LNCaP clone FGC (cell line): ENCODE data around the gene RAB4A.

ENCODE experiments used
- DNase-seq: peaks from one replicate; pipeline ENCODE4 v3.0.0-alpha.2; 2011; ENCODE audit warnings: low read depth
- H3K4me3 ChIP-seq: 2 replicates; pipeline ENCODE4 v1.5.1; 2011; ENCODE audit warnings: mild to moderate bottlenecking, low read depth, low read length, control low read depth
- TF ChIP-seq, protein P1 (sequence below): IDR thresholded peaks from 2 replicates; pipeline ENCODE4 v1.5.1; 2012; ENCODE audit warnings: mild to moderate bottlenecking; ENCODE audit not compliant: control insufficient read depth, insufficient read depth; ENCODE audit errors: extremely low read depth

The RAB4A gene

DNA sequence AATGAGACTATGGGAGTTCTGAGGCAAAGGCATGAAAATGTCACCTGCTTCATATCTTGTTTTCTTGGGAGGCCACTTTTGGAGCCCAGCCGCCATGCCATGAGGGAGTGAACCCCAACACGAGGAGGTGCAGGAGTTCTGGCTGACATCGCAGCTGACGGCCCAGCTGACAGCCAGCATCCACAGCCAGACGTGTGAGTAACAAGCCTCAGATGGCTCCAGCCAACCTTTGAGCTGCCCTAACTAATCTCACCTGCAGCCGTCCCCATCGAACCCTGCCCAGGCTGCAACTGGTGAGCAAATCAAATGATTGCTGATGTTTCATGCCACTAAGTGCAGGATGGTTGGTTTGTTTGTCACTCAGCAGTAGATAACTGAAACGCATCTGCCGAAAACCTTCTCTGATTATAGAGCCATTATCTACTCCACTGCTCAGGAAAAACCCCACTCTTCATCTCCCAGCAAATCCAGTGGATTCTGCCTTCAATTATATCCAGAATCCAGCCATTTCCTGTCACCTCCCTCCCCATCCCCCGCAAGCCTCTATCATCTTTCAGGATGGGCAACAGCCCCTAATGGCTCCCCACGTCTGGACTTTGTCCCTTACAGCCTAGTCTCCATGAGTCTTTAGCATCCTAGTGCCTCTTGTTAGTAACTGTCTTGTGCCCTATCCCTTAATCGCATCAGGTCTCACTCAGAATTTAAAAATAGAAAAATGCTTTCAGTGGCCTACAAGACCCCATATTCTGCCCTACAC is 18.5 kb upstream of the RAB4A start:
- TF ChIP-seq, protein P1, sequence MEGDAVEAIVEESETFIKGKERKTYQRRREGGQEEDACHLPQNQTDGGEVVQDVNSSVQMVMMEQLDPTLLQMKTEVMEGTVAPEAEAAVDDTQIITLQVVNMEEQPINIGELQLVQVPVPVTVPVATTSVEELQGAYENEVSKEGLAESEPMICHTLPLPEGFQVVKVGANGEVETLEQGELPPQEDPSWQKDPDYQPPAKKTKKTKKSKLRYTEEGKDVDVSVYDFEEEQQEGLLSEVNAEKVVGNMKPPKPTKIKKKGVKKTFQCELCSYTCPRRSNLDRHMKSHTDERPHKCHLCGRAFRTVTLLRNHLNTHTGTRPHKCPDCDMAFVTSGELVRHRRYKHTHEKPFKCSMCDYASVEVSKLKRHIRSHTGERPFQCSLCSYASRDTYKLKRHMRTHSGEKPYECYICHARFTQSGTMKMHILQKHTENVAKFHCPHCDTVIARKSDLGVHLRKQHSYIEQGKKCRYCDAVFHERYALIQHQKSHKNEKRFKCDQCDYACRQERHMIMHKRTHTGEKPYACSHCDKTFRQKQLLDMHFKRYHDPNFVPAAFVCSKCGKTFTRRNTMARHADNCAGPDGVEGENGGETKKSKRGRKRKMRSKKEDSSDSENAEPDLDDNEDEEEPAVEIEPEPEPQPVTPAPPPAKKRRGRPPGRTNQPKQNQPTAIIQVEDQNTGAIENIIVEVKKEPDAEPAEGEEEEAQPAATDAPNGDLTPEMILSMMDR = no peak
- DNase-seq = no peak
- H3K4me3 ChIP-seq = no peak overlapping the region

DNA sequence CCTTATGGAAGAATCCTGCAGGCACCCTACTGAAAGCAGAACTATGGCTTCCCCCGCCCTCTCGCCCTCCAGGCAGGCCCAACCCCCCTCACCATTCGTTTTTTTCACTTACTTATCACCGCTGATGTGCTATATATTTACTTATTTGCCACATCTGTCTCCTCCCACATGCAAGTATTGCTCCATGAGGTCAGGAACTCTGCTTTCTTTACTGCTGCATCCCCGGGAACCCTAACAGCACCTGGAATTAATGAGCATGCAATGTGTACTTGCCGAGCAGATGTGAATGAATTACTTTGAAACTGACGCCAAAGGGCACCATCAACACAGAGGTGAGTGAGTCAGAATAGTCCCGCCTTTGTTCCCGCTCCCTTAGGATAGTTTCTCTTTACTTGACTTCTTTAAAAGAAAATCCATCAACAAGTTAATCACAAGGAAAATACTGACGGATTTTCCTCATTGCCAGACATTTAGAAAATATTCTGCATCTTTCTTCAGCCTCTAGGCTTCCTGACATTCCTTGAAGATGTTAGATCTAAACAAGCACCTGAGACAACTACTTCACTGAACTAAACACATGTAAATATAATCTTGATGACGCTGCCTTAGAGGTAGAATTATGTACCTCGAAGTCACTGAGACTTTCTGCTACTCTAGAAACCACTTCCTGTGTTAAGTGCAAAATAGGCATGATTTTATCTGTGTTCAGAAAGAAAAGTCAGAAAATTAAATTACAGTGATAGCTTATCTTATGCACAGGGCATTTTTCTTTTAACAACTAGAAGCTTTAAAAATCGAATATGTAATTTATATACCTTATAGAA is 17.5 kb upstream of the RAB4A start:
- H3K4me3 ChIP-seq = no peak overlapping the region
- no peak for DNase-seq
- TF ChIP-seq, protein P1 = no peak

DNA sequence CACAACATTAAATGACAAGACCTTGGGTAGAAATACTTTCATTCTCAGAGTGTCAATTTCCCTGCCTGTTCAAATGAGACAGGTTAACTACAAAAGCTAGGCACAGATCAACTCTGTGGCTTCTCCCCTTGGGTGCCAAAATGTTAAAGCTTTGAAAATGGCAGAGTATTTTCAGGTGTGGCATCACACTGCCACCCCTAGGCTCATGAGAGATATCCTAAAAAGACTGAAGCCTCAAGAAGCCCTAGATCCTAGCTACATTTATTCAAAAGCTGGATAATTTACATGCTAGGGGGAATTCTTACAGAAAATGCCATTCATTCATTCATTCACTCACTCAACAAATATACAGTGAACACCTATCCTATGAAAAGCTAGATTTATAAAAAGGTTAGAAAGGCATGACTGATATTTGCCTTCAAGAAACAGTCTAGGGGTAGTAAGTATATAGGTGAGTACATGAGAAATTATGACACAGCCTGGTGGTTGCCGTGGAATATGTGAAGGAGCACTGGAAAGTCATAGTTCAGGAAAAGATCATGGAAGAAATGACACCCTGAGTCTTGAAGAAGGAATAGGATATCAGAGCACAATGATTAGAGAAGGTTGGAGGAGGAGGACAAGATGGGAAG is 15.9 kb upstream of the RAB4A start:
- DNase-seq = no peak
- TF ChIP-seq, protein P1 = peak; percentile 63
- H3K4me3 ChIP-seq = no peak overlapping the region

DNA sequence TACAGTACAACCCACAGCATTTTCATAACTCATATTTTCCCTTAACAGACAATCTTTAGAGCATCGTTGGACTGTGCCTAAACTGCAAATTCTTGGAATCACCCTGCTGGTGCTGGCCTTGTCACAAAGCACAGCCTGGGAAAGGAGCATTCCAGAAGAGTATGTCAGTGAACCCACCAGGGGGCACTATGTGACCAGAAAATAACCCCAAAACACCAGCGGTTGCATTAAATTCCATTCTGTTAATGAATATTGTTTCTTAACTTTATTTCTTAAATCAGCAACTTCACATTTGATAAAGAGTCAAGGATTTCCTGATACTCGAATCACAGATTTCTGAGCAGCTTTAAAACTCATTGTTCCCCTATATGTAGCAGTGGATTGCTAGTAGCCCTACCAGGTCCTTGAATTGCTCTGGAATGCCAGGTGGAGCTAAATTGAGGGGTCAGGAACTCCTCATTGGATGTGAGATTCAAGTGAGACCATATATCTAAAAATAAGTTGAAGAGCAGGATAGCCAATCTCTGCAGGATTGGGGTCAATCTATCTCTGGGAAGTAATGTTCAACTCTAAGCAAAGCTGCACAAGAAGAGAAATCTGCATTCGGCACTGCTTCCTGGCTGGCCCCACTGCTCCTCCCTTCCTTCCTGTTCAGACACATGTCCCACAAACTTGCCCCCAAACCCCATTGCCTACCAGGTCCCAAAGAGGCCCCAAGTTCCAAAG is 12.7 kb upstream of the RAB4A start:
- TF ChIP-seq, protein P1 = peak; percentile 88
- no peak overlapping the region for H3K4me3 ChIP-seq
- DNase-seq = peak; percentile 45

DNA sequence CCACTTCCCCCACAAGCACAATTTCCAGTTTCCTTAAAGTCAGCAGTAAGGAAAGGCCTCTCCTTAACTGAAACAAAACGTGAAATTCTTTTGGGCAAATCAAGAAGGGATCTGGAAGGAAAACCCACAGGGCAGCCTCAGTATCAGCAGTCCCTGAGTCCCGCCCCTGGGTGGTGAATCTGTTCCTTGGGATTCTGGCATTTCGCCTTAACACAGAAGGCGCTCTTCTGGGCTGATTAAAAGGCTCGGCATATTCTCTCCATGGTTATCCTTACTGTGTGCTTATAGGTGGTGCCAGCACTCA is 12.2 kb upstream of the RAB4A start:
- DNase-seq = no peak
- no peak overlapping the region for H3K4me3 ChIP-seq
- TF ChIP-seq, protein P1 = no peak

DNA sequence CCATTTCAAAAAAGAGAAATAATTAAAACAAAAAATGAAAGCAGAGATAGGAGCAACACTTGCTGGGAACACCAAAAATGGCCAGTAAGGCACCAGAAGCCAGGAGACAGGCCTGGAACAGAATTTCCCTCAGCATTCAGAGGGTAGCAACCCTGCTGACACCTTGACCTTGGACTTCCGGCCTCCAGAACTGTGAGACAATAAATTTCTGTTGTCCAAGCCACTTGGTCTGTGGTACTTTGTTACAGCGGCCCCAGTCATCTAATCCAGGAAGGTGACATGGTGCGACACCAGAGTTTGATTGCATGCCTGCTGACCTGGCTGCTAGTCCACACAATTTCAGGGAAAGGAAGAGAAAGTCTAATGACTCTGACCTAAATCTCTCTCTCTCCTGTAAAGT is 10.6 kb upstream of the RAB4A start:
- no peak for DNase-seq
- no peak overlapping the region for H3K4me3 ChIP-seq
- TF ChIP-seq, protein P1 = no peak
